Measurements from ENCODE around the gene MKLN1.
"Not testable (repeated sequence)": the region's sequence is repeated elsewhere in the genome, so short reads cannot be mapped to it uniquely, and the experiment has no call there.

The MKLN1 gene

GRCh38 chr7:131327626-131328376 lies at the start of gene MKLN1:
MKLN1 (plus strand) TSS chr7:131327876; CDS start chr7:131327900, 24 bp downstream.
- peak; percentile 74 for DNase-seq

DNA sequence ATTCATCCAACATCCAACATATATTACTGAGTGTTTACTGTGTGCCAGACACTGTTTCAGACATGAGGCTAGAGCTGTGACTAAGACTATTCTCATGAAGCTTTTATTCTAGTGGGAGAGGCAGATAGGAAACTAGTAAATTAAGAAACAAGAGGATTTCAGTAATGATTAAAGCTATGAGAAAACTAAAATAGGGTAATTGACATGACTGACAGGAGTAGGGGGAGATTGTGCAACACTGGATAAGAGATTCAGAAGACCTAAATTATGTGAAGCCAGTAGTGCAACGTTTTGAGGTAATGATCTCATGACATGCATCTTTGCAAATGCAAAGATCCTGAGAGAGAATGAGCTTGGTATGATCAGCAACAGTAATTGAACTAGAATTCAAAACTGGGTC lies 48.6 kb upstream of the MKLN1 start:
- no peak for DNase-seq

DNA sequence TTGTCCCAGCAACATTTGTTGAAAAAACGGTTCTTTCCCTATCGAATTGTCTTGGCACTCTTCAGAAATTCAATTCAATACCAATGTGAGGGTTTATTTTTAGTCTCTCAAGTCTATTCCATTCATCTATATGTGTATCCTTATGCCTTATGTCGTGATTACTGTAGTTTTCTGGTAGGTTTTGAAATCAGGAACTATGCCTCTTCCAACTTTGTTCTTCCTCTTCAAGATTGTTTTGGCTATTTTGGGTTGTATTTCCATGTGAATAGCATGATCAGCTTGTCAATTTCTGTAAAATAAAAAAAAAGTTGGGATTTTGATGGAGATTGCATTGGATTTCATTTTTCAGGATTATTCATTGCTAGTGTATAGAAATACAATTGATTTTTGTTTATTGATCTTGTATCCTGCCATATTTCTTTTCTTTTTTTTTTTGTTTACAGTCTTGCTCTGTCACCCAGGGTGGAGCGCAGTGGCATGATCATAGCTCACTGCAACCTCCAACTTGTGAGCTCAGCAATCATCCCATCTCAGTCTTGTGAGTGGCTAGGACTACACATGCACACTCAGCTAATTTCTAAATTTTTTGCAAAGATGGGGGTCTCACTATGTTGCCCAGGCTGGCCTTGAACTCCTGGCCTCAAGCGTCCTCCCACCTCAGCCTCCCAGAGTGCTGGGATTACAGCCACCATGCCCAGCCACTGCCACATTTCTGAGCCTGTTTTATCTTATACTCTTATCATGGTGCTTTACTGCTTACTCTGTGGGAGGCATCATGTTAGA lies 46.2 kb upstream of the MKLN1 start:
- no peak for DNase-seq

DNA sequence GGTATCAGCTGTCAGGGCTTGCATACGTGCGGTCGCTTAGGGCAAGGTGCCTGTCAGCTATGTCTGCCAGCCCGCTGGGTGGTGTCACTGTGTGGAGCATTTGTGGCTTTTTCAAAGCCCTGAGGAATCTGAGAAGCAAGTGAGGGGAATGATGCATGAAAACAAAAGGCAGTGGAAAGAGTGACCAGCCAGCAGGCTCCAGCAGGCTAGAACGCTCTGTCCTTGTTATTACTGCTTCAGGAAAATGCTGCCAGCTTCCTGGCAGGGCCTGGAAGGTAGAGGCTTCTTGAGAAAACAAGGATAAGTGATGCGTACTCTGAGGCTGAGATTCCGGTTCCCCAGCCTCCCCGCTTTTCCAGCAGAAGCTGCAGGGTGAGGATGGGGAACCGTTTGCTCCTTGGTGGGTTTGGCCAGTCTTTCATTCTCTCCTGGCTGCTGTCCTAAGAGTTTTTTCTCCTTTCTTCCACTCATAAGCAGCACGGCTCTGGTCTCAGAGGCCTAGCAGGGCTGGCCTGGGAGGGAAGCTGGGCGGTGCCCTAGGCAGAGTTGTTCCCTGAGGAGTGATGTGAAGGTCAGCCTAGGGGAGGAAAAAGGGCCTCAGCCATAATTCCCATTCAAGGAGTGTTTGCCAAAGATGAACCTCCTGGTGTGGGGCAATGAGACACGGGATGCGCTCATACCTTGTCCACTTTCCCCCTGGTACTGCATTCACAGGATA lies 42.8 kb upstream of the MKLN1 start:
- no peak for DNase-seq

- no peak for DNase-seq
Observed at GRCh38 chr7:131285556-131285955, 42.1 kb upstream of the MKLN1 start.

DNA sequence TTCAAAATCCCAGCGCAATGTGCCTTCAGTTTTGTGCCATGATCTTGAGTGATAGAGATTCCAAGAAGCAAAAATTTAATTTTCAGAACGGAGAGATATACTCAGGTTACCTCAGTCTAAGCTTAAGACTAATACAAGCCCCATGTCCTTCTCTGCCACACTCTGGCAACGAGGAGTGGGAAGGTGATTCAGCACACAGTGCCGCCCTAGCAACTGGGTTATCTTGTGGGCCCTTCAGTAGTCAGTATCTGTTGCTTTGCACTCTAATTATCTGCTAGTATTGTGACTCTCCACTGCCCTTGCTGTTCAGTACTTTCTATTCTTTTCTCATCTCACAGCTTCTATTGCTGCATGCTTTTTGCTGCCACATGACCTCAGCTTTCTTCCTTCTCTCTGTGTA lies 39.2 kb upstream of the MKLN1 start:
- DNase-seq: no peak

DNA sequence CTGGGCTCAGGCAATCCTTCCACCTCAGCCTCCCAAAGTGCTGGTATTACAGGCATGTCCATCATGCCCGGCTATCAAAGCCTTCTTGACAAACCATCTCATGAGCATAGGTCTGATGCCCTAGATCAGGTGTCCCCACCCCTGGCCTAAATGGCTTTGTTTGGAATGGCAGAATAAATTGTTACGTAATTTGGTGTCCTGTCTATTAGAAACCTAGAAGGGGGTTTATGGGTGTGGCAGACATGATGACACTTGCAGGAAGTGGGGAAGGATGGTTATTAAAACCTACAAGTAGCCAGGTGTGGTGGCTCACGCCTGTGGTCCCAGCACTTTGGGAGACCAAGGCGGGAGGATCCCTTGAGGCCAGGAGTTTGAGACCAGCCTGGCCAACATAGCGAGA lies 38.6 kb upstream of the MKLN1 start:
- no peak for DNase-seq

- DNase-seq: no peak
Observed at GRCh38 chr7:131292141-131292905, 35.4 kb upstream of the MKLN1 start.

DNA sequence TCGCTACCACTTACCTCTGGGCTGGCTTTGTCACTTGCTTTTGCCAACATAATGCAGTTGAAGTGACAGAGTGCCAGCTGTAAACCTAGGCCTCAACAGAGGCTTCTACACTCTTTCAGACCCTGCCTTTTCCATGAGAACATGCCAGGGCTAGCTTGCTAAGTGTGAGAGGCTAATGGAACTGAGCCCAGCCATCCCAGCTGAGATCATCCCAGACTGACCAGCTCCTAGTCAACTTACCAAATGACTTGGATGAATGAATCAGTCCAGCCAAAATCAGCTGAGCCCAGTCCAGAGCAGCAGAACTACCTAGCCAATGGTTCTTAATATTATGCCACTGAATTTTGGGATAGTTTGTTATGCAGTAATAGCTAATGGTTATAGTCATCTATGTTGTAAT lies 34.7 kb upstream of the MKLN1 start:
- no peak for DNase-seq

DNA sequence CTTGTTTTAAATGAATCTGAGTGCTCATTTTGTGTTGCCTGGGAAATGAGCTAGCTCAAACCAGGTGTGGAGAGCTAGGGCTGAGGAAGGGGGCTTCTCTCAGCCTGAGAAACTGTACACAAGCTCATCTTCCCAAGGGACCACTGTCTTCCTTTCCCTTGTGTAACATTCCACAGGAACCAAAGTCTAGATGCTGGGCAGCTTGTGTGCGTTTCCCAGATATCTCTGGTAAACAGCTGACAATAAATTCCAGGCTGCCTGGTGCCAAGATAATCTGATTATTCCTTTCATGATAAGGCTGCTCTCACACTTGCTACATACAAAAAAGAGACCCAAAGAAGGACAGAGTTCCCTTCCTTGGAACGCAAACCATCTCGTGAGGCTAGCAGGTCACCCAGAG lies 33.1 kb upstream of the MKLN1 start:
- DNase-seq: no peak

- no peak for DNase-seq
Observed at GRCh38 chr7:131298608-131298992, 29.1 kb upstream of the MKLN1 start.

DNA sequence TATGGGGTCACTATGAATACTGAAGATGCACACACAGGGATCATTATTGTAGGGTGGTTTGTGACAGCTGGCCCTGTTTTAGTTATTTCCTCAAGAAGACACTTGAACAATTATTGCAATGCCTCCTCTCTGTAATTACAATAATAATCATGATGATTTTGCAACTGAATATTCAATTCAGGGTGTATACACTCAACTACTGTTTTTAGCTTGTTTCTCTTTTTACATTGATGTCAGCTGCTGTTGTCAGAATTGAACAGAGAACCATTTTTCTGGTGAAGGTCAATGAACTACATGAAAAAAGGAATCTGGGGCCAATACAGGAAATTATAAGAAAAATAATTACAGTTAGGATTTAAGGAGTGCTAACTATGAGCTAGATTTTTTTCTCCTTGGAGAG lies 28.6 kb upstream of the MKLN1 start:
- no peak for DNase-seq

- no peak for DNase-seq
Observed at GRCh38 chr7:131300078-131300477, 27.6 kb upstream of the MKLN1 start.

- DNase-seq: no peak
Observed at GRCh38 chr7:131300572-131301466, 26.9 kb upstream of the MKLN1 start.

GRCh38 chr7:131302446-131302845 lies 25.2 kb upstream of the MKLN1 start:
- peak; percentile 15 for DNase-seq

DNA sequence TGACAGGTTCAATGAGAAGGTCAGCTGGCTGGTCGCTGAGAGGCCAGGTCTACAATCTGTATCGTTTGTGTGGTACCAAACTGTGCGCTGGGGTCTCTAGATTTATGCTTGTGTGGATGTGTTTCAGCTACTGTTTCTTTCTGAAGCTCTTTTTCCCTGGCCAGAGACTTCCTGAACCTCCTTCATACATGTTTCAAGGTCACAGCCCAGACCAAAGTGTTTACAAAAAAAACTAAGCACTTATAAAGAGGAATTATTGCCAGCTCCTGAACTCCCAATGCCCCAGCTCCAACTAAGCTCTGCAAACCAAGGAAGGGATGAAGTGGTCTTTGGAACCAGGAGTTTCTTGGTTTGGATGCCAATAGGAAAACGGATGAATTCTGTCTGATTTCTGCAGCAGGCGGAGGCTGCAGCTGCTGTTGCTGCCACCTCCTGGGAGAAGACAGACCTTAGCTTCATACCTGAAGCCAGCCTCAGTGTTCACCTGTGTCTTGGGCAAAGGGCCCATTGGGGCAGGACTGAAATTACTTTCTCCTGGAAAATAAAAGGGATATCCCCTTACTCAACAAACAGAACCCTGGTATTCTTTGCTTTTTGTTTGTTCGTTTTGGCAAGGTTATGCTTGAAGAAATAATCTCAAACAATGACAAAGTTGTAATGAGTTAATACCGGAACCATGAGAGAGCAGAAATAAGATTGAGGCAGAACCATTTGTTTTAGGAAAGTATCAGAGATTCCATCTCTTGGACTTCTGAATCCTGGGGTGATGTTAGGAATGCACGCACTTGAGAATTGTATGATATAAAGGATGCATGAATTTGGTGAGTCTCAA lies 24.6 kb upstream of the MKLN1 start:
- DNase-seq: no peak

- DNase-seq: no peak
Observed at GRCh38 chr7:131305152-131305551, 22.5 kb upstream of the MKLN1 start.

DNA sequence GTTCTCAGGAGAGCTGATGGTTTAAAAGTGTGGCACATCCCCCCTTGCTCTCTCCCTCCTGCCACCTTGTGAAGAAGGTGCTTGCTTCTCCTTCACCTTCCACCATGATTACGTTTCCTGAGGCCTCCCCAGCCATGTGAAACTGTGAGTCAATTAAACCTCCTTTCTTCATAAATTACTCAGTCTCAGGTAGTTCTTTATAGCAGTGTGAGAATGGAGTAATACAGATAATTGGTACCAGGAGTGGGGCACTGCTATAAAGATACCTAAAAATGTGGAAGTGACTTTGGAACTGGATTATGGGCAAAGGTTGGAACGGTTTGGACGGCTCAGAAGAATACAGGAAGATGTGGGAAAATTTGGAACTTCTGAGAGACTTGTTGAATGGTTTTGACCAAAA lies 21.6 kb upstream of the MKLN1 start:
- DNase-seq: not testable (repeated sequence)

DNA sequence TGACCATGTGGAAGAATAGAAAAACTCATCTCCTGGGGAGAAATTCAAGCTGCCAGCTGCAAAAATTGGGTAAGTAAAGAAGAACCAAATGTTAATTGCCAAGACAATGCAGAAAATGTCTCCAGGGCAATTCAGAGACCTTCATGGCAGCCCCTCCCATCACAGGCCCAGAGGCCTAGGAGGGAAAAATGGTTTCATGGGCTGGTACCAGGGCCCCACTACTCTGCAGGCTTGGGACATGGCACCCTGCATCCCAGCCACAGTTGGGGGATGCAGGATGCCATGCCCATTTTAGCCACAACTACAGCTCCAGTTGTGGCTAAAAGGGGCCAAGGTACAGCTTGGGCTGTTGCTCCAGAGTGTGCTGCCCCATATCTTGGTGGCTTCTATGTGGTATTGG lies 20.9 kb upstream of the MKLN1 start:
- no peak for DNase-seq

- no peak for DNase-seq
Observed at GRCh38 chr7:131307627-131308026, 20.0 kb upstream of the MKLN1 start.

DNA sequence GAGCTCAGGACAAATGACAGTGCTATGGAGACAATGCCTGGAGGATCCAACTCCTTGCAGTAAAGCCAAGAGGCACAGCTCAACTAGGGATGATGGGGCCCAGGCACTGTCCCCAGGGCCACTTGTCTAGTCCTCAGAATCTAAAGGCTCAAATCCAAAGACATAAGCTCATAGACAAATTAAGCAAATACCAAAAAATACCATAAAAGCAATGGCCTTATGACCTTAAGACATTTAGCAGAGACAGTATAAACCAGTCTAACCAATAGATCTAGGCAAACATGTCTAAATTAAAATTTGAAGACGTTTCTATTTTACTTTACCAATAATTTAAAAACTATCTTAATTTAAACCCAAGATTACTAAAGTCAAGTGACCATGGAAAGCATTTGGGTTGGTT lies 14.8 kb upstream of the MKLN1 start:
- no peak for DNase-seq

Data from SHP77 treated with DMSO at 0.1 percent for 48 hours (cell line).